DND-41 (cell line): ENCODE data around the gene MBD3.

Source experiments
- ATAC-seq: fragments of 200-7000 bp; cut with Tn5 transposase; 3 replicates; pipeline ENCODE4 v1.9.1; 2021; ENCODE audit warnings: low read depth; ENCODE audit not compliant: insufficient read depth
- DNase-seq: peaks from one replicate; pipeline ENCODE4 v3.0.0-alpha.2; 2020
- H2AFZ ChIP-seq: 2 replicates; pipeline ENCODE4 v1.6.0; 2012; ENCODE audit warnings: low read depth, low read length
- H3K27ac ChIP-seq: 2 replicates; pipeline ENCODE4 v1.5.1; 2012; ENCODE audit warnings: low read length, inconsistent platforms
- H3K27me3 ChIP-seq: fragments of 200-600 bp; sonication (generic); 2 replicates; pipeline ENCODE4 v1.6.0; 2012; ENCODE audit warnings: low read length, mild to moderate bottlenecking, inconsistent platforms; ENCODE audit not compliant: insufficient read depth, poor library complexity
- H3K36me3 ChIP-seq: 2 replicates; pipeline ENCODE4 v1.5.1; 2012; ENCODE audit warnings: low read length, inconsistent platforms; ENCODE audit not compliant: insufficient read depth
- H3K4me1 ChIP-seq: 2 replicates; pipeline ENCODE4 v1.5.1; 2012; ENCODE audit warnings: mild to moderate bottlenecking, low read length; ENCODE audit not compliant: insufficient read depth
- H3K4me2 ChIP-seq: 2 replicates; pipeline ENCODE4 v1.6.0; 2012; ENCODE audit warnings: mild to moderate bottlenecking, moderate library complexity, low read length, inconsistent platforms; ENCODE audit not compliant: insufficient read depth
- H3K4me3 ChIP-seq, 2 experiments: fragments of 200-600 bp in 1 of 2; shearing (Covaris generic) in 1 of 2; 2 replicates each; pipeline ENCODE4 v1.5.1; 2012 to 2016; ENCODE audit warnings: inconsistent platforms in 2 of 2, low read length in 2 of 2, mild to moderate bottlenecking in 2 of 2, low read depth in 1 of 2, moderate library complexity in 1 of 2
- H3K79me2 ChIP-seq: 2 replicates; pipeline ENCODE4 v1.6.0; 2012; ENCODE audit warnings: low read length, inconsistent platforms; ENCODE audit not compliant: insufficient read depth
- H3K9ac ChIP-seq: 2 replicates; pipeline ENCODE4 v1.6.0; 2012; ENCODE audit warnings: low read depth, mild to moderate bottlenecking, inconsistent platforms, low read length, moderate library complexity
- H3K9me3 ChIP-seq: 2 replicates; pipeline ENCODE4 v1.5.1; 2012; ENCODE audit warnings: low read length, moderate library complexity, mild to moderate bottlenecking, inconsistent platforms; ENCODE audit not compliant: insufficient read depth, severe bottlenecking
- H4K20me1 ChIP-seq: 2 replicates; pipeline ENCODE4 v1.6.0; 2012; ENCODE audit warnings: low read length; ENCODE audit not compliant: insufficient read depth
- EZH2 ChIP-seq: IDR thresholded peaks from 3 replicates; pipeline ENCODE4 v1.6.1; 2012; ENCODE audit warnings: borderline replicate concordance, low read depth, mild to moderate bottlenecking, moderate library complexity, low read length, inconsistent platforms; ENCODE audit not compliant: severe bottlenecking
- TF ChIP-seq, protein P1 (sequence below): IDR thresholded peaks from 2 replicates; pipeline ENCODE4 v1.5.1; 2012; ENCODE audit warnings: borderline replicate concordance, low read length, moderate library complexity, mild to moderate bottlenecking; ENCODE audit not compliant: poor library complexity, severe bottlenecking; ENCODE audit errors: extremely low read depth

MBD3 gene

DNA sequence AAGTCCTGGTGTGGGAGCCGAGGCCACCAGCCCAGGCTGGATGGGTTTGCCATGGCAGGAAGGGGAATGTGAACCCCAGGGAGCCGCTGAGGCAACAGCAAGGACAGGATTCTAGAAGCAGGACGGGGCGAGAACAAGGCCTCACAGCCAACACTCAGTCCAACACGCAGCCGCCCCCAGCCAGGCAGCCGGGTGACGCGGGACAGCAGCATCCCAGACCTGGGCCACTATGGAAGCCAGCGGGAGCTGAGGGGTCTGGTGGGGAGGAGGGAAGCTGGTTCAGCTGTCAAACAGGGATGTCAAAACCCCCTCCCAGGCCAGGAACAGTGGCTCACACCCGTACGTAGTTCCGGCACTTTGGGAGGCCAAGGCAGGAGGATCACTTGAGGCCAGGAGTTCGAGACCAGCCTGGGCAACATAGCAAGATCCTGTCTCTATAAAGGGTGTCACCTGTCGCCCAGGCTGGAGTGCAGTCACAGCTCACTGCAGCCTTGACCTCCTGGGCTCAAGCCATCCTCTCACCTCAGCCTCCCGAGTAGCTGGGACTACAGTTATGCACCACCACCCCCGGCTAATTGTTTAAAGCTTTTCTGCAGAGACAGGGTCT is 31.3 kb downstream of the MBD3 start:
- no peak overlapping the region for H3K27ac ChIP-seq
- peaks cover 20% of the 10 kb centered on the region for H3K36me3 ChIP-seq
- H3K79me2 ChIP-seq, result peaks cover 71% of the 10 kb centered on the region
- H4K20me1 ChIP-seq, result peaks cover 67% of the 10 kb centered on the region
- ATAC-seq, result no peak
- H3K4me2 ChIP-seq, result no peak overlapping the region
- DNase-seq, result no peak
- H3K9me3 ChIP-seq, result no peaks in the 10 kb centered on the region
- no peak for TF ChIP-seq EZH2
- TF ChIP-seq, protein P1, sequence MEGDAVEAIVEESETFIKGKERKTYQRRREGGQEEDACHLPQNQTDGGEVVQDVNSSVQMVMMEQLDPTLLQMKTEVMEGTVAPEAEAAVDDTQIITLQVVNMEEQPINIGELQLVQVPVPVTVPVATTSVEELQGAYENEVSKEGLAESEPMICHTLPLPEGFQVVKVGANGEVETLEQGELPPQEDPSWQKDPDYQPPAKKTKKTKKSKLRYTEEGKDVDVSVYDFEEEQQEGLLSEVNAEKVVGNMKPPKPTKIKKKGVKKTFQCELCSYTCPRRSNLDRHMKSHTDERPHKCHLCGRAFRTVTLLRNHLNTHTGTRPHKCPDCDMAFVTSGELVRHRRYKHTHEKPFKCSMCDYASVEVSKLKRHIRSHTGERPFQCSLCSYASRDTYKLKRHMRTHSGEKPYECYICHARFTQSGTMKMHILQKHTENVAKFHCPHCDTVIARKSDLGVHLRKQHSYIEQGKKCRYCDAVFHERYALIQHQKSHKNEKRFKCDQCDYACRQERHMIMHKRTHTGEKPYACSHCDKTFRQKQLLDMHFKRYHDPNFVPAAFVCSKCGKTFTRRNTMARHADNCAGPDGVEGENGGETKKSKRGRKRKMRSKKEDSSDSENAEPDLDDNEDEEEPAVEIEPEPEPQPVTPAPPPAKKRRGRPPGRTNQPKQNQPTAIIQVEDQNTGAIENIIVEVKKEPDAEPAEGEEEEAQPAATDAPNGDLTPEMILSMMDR, result no peak
- no peak overlapping the region for H3K9ac ChIP-seq
- H3K27me3 ChIP-seq, result no peaks in the 10 kb centered on the region
- H3K4me1 ChIP-seq, result peaks cover 12% of the 10 kb centered on the region
- H2AFZ ChIP-seq, result no peak overlapping the region
- no peak overlapping the region for H3K4me3 ChIP-seq

- no peak overlapping the region for H3K9ac ChIP-seq
- DNase-seq (no peak), ATAC-seq (no peak)
- H3K4me3 ChIP-seq, result no peak overlapping the region
- TF ChIP-seq EZH2, result no peak
- TF ChIP-seq, protein P1, result no peak
- no peak overlapping the region for H3K27ac ChIP-seq
- no peak overlapping the region for H3K4me2 ChIP-seq
- H3K27me3 ChIP-seq, result no peaks in the 10 kb centered on the region
- peaks cover 58% of the 10 kb centered on the region for H4K20me1 ChIP-seq
- H3K9me3 ChIP-seq, result no peaks in the 10 kb centered on the region
- H2AFZ ChIP-seq, result no peak overlapping the region
- H3K36me3 ChIP-seq, result peaks cover 14% of the 10 kb centered on the region
- H3K4me1 ChIP-seq, result peaks cover 2% of the 10 kb centered on the region
- peaks cover 61% of the 10 kb centered on the region for H3K79me2 ChIP-seq
Measured at GRCh38 chr19:1560286-1560882, 32.3 kb downstream of the MBD3 start.

GRCh38 chr19:1558552-1558951 is 34.1 kb downstream of the MBD3 start:
- H3K36me3 ChIP-seq, result peaks cover 14% of the 10 kb centered on the region
- no peak overlapping the region for H3K4me2 ChIP-seq
- DNase-seq (no peak), ATAC-seq (no peak)
- no peak overlapping the region for H3K4me3 ChIP-seq
- peaks cover 43% of the 10 kb centered on the region for H3K79me2 ChIP-seq
- no peak overlapping the region for H3K9ac ChIP-seq
- TF ChIP-seq, protein P1, result no peak
- no peak for TF ChIP-seq EZH2
- H3K4me1 ChIP-seq, result no peaks in the 10 kb centered on the region
- no peak overlapping the region for H2AFZ ChIP-seq
- no peak overlapping the region for H3K27ac ChIP-seq
- no peaks in the 10 kb centered on the region for H3K27me3 ChIP-seq
- no peaks in the 10 kb centered on the region for H3K9me3 ChIP-seq
- H4K20me1 ChIP-seq, result peaks cover 48% of the 10 kb centered on the region
